Astrocyte (in vitro differentiated cells and primary cell): ENCODE data around the gene DYNC2I2.

Experiments used
- EZH2 ChIP-seq: IDR thresholded peaks from 2 replicates; pipeline ENCODE4 v1.6.1; 2012; ENCODE audit warnings: mild to moderate bottlenecking, low read length, inconsistent platforms; ENCODE audit not compliant: insufficient read depth
- TF ChIP-seq, protein P1 (sequence below): IDR thresholded peaks from 2 replicates; pipeline ENCODE4 v1.5.1; 2011; ENCODE audit warnings: low read depth, mild to moderate bottlenecking, inconsistent platforms, low read length, moderate library complexity; ENCODE audit not compliant: insufficient read depth

DNA sequence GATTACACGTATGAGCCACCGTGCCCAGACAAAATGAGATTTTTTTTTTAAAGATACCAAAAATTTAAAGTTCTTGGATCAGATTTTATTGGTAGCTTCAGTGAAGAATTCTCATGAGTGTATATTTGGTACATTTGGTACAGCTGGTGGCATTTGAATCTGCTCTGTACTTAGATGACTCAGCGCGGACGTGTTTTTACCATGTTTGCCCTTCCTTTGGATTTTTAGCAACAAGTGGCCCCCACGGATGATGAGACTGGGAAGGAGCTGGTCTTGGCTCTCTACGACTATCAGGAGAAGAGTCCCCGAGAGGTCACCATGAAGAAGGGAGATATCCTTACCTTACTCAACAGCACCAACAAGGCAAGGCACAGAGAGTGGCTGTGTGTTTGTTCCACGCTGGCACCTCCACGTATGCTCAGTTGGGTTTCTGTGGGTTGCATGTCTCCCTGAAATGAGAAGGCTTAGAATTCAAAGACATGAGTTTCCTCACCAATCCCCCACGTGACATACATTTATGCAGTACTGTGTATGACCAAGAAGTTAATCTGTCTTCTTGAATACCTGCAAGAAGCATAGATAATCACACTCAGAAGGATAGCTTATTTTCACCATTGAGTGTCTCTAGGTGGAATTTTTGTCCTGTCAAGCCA is 67.9 kb downstream of the DYNC2I2 start:
- TF ChIP-seq, protein P1, sequence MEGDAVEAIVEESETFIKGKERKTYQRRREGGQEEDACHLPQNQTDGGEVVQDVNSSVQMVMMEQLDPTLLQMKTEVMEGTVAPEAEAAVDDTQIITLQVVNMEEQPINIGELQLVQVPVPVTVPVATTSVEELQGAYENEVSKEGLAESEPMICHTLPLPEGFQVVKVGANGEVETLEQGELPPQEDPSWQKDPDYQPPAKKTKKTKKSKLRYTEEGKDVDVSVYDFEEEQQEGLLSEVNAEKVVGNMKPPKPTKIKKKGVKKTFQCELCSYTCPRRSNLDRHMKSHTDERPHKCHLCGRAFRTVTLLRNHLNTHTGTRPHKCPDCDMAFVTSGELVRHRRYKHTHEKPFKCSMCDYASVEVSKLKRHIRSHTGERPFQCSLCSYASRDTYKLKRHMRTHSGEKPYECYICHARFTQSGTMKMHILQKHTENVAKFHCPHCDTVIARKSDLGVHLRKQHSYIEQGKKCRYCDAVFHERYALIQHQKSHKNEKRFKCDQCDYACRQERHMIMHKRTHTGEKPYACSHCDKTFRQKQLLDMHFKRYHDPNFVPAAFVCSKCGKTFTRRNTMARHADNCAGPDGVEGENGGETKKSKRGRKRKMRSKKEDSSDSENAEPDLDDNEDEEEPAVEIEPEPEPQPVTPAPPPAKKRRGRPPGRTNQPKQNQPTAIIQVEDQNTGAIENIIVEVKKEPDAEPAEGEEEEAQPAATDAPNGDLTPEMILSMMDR = no peak
- TF ChIP-seq EZH2 = no peak
